Right lobe of liver (tissue), 4 donors: ENCODE results near the gene ENOPH1.

ENCODE experiments used
- POLR2A ChIP-seq: fragments of 450-650 bp; IDR thresholded peaks from one replicate; pipeline ENCODE4 v1.6.1; 2017; ENCODE audit warnings: antibody characterized with exemption, mild to moderate bottlenecking
- TF ChIP-seq, protein P1 (sequence below), 4 donors: fragments of 200-600 bp in 3 of 4; fragments of 450-650 bp in 1 of 4; IDR thresholded peaks; one replicate each; pipeline versions ENCODE4 v1.5.1 to v1.8.0; 2016 to 2022; ENCODE audit warnings: antibody characterized with exemption in 4 of 4, mild to moderate bottlenecking in 2 of 4
- donor health status: DM: no; HTN: no; CAD: no.
- donor health status: DM: no; HTN: no; CAD: no.
- donor health status: DM: no; HTN: yes; CAD: no.

DNA sequence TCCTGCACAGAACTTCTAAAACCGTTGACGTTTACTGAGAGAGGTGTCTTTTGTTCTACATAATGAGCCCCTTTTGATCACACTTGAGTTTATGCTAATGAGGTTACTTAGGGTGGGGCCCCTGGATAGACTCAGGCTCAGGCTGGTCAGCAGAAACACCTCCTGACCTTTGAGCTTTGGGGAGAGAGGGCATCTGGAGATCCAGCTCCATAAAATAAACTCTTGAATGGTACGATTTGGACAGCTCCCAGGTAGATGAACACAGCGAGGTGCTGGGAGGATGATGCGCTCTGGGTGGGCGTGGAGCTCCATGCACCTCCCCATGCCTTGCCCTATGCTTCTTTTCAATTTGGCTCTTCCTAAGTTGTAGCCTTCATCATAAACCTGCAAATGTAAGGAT, 52.0 kb downstream of the ENOPH1 start:
- TF ChIP-seq, protein P1, sequence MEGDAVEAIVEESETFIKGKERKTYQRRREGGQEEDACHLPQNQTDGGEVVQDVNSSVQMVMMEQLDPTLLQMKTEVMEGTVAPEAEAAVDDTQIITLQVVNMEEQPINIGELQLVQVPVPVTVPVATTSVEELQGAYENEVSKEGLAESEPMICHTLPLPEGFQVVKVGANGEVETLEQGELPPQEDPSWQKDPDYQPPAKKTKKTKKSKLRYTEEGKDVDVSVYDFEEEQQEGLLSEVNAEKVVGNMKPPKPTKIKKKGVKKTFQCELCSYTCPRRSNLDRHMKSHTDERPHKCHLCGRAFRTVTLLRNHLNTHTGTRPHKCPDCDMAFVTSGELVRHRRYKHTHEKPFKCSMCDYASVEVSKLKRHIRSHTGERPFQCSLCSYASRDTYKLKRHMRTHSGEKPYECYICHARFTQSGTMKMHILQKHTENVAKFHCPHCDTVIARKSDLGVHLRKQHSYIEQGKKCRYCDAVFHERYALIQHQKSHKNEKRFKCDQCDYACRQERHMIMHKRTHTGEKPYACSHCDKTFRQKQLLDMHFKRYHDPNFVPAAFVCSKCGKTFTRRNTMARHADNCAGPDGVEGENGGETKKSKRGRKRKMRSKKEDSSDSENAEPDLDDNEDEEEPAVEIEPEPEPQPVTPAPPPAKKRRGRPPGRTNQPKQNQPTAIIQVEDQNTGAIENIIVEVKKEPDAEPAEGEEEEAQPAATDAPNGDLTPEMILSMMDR (IDR thresholded peaks at IDR 0.05): no peak
- no peak for TF ChIP-seq POLR2A
